ENCODE measurements around the gene MRPS6.

The MRPS6 gene

GRCh38 chr21:34073032-34073748, at the start of gene MRPS6, which contains the start of gene SLC5A3:
Gene MRPS6 (plus strand): TSS chr21:34073578. CDS start chr21:34073701, 123 bp downstream.
Gene SLC5A3 (plus strand): TSS chr21:34073578. CDS start chr21:34095199, 21,621 bp downstream.
- no peak for DNase-seq

- DNase-seq, result no peak
Measured at GRCh38 chr21:34023691-34024373, 49.5 kb upstream of the MRPS6 start.

- no peak for DNase-seq
Measured at GRCh38 chr21:34024374-34024693, 49.0 kb upstream of the MRPS6 start.

GRCh38 chr21:34027721-34028461, 45.5 kb upstream of the MRPS6 start:
- no peak for DNase-seq

- DNase-seq, result no peak
Measured at GRCh38 chr21:34029743-34030528, 43.4 kb upstream of the MRPS6 start.

GRCh38 chr21:34031835-34032370, 41.5 kb upstream of the MRPS6 start:
- DNase-seq, result no peak

- DNase-seq, result no peak
Measured at GRCh38 chr21:34034369-34035014, 38.9 kb upstream of the MRPS6 start.

GRCh38 chr21:34035619-34036354, 37.6 kb upstream of the MRPS6 start:
- no peak for DNase-seq

GRCh38 chr21:34037009-34037795, 36.2 kb upstream of the MRPS6 start:
- no peak for DNase-seq

GRCh38 chr21:34039678-34040382, 33.5 kb upstream of the MRPS6 start:
- DNase-seq, result no peak

GRCh38 chr21:34042735-34043134, 30.6 kb upstream of the MRPS6 start:
- no peak for DNase-seq

GRCh38 chr21:34043333-34043732, 30.0 kb upstream of the MRPS6 start:
- DNase-seq, result no peak

GRCh38 chr21:34046917-34047316, 26.5 kb upstream of the MRPS6 start:
- DNase-seq, result no peak

- DNase-seq, result no peak
Measured at GRCh38 chr21:34047835-34048234, 25.5 kb upstream of the MRPS6 start.

GRCh38 chr21:34052171-34052570, 21.2 kb upstream of the MRPS6 start:
- DNase-seq, result no peak

GRCh38 chr21:34054259-34054658, 19.1 kb upstream of the MRPS6 start:
- DNase-seq, result no peak

GRCh38 chr21:34055615-34056014, 17.8 kb upstream of the MRPS6 start:
- DNase-seq, result no peak

GRCh38 chr21:34061983-34062382, 11.4 kb upstream of the MRPS6 start:
- no peak for DNase-seq

- DNase-seq, result no peak
Measured at GRCh38 chr21:34065027-34065426, 8.4 kb upstream of the MRPS6 start.

- DNase-seq, result no peak
Measured at GRCh38 chr21:34071683-34072082, 1.7 kb upstream of the MRPS6 start.
